NCI-H748 treated with DMSO at 0.1 percent for 48 hours (cell line): Measurements from ENCODE around the gene ADSS1.

Experiments used
- DNase-seq: peaks from one replicate; lab custom pipeline; 2025; lab: John Stamatoyannopoulos, UW

Gene ADSS1

GRCh38 chr14:104687601-104688504 lies 36.2 kb upstream of the ADSS1 start:
- DNase-seq, result no peak

GRCh38 chr14:104688505-104689108 lies 35.4 kb upstream of the ADSS1 start:
- DNase-seq, result no peak

GRCh38 chr14:104689109-104689880 lies 34.7 kb upstream of the ADSS1 start, which contains the start of gene INF2:
INF2 (plus strand) TSS chr14:104689618; CDS start chr14:104701366, 11,748 bp downstream.
- DNase-seq, result no peak

- DNase-seq, result no peak
Measured at GRCh38 chr14:104689881-104690711, 33.9 kb upstream of the ADSS1 start.

GRCh38 chr14:104690861-104691455 lies 33.1 kb upstream of the ADSS1 start:
- no peak for DNase-seq

GRCh38 chr14:104691546-104692260 lies 32.3 kb upstream of the ADSS1 start:
- DNase-seq, result no peak

- DNase-seq, result no peak
Measured at GRCh38 chr14:104692261-104692938, 31.6 kb upstream of the ADSS1 start.

- DNase-seq, result no peak
Measured at GRCh38 chr14:104692939-104693315, 31.1 kb upstream of the ADSS1 start.

- no peak for DNase-seq
Measured at GRCh38 chr14:104693482-104694431, 30.3 kb upstream of the ADSS1 start.

- DNase-seq, result no peak
Measured at GRCh38 chr14:104694475-104694950, 29.5 kb upstream of the ADSS1 start.

- DNase-seq, result no peak
Measured at GRCh38 chr14:104694991-104695659, 28.9 kb upstream of the ADSS1 start.

- no peak for DNase-seq
Measured at GRCh38 chr14:104695660-104696000, 28.4 kb upstream of the ADSS1 start.

GRCh38 chr14:104696671-104697316 lies 27.2 kb upstream of the ADSS1 start:
- DNase-seq, result no peak

- DNase-seq, result no peak
Measured at GRCh38 chr14:104697317-104697703, 26.7 kb upstream of the ADSS1 start.

- no peak for DNase-seq
Measured at GRCh38 chr14:104697892-104698583, 26.0 kb upstream of the ADSS1 start.

- no peak for DNase-seq
Measured at GRCh38 chr14:104698688-104699425, 25.2 kb upstream of the ADSS1 start.

GRCh38 chr14:104699426-104699748 lies 24.6 kb upstream of the ADSS1 start:
- DNase-seq, result no peak
